ENCODE data around the gene SRD5A3.
A peak's percentile ranks its signal among the peaks of the same experiment; 100 is the strongest.

The SRD5A3 gene

DNA sequence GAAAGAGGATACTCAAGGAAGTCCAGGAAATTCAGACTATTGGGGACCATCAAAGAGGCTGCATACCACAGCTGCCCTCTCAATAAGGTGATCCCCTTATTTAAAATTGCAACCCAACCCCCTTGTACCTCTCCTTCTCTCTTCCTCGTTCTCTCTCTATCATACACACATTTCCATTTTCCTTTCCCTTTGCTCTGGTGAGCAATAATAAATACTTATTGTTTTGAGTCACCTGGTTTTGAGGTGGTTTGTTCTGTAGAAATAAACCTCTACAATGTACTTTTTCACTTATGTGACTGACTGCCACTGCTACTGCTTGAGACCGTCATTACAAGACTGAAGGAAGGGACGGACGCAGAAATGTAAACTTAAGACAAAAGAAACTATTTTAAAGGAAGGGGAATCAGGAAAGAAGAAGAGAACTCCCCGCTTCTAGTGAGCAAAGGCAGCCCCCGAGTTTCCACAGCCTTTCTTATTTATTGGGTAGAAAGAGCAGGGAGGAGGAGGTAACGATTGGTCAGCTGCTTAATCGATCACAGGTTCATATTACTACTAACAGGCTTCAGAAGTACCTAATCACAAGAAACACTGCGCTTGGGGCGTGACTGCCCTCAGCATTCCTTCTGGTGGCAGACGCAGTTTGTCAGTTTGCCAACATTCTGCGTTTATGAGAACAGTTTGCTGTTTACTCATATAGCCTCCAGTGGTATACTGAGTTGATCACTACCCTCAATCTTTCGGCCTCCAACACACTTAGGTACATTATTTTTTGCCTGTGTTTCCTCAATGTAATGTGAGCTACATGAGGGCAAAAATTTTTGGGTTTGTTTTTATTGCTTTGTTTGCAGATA is 32.8 kb downstream of the SRD5A3 start:
- no peak for DNase-seq

DNA sequence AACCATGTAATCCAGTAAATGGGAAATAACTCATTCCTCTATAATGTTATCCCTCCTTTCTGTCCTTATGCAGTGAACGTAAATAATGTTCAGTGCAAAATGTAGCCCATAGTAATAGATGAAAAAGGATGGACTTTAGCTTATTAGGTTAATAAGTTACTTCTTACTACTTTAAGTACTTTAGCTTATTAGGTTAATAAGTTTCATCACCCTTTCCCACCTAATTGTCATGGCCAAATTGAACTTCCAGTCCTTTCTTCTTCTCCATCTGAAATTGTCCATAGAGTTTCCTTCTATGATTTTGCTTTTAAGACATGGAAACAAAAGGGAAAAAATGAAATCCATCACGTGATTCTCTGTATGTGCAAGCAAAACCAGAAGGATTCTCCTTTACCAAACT is 34.5 kb downstream of the SRD5A3 start:
- DNase-seq: no peak

- peak; percentile 17 for DNase-seq
These were observed 35.5 kb downstream of the SRD5A3 start for GRCh38 chr4:55381502-55381901.

- DNase-seq: no peak
These were observed 36.5 kb downstream of the SRD5A3 start for GRCh38 chr4:55382488-55383003.

DNA sequence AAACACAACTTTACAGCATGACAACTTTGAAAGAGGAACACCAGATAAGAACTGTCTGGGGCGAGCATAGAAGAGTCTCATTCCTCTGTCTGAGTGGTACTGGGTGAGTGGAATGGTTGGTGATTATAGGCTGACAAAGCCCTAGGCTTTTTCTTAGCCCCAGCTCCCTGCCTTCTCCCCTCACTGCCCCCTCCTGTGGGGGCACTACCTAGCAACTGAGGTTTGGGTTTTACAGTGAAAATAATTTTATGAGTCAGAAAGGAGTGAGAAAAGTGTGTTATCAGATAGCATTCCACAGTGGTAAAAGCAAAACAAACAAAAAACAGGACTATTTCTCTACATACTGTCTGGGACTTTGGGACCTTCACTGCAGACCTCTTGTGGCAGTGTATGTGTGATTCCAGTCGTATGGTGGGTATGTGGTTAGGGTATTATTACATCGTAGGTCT is 39.2 kb downstream of the SRD5A3 start:
- DNase-seq: no peak

GRCh38 chr4:55386073-55386472 is 40.0 kb downstream of the SRD5A3 start:
- DNase-seq: no peak

- no peak for DNase-seq
These were observed 40.8 kb downstream of the SRD5A3 start for GRCh38 chr4:55386840-55387239.

DNA sequence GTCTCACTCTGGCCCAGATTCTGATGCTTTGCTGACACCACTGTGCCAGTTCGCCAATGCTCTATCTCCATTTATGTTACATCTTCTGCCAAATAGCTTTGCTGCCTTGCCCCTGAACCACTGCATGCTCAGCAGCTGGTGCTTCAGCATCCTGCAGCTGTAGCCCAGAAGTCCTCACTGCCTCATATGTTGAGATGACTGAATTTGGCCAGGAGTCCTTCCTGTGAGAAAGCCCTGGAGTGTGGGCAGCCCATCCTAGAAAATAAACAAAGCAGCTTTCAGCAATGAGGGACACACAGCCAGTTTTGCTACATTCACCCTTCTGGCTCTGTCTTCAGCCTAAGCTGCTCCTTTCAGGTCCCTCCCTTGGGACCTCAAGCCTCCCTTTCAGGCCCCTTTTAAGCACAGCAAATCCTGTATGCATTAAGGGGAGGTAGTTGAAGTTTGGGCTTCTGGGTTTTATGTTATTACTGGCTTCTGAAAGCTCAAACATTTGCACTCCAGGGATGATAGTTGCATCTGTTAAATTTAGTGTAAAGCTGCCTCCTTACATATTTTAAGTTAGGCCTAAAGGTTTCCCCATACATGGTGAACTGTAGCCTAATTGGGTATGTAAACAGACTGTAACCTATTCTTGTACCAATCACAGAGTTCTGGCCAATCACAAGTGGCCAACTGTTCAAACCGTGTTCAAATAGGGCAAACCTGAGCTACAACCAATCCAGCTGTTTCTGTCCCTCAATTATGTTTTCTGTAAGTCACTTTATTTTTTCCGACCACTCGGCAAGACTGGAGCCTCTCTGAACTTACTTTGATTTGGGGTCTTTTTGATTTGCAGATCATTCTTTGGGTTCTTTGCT is 47.6 kb downstream of the SRD5A3 start:
- no peak for DNase-seq

DNA sequence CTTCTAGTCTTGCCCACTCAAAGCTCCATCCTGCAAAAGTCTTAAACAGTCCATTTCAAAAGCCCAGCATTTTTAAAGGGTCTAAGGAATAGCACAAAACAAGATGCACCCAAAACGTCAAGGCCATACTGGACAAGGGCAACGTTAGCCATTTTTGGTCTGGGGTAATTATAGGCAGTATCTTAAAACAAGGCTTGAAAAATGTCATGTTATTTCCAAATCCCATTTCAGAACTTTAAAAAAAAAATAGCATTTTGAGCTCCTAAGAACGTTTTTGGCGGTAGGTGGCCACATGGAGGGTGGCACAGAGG is 49.1 kb downstream of the SRD5A3 start:
- DNase-seq: no peak

- DNase-seq: peak; percentile 32
These were observed 49.7 kb downstream of the SRD5A3 start, which contains the start of gene TMEM165 for GRCh38 chr4:55395529-55396307. Gene TMEM165, plus strand, starts transcription at chr4:55395957. Its CDS starts 233 bp downstream, at chr4:55396190.

- DNase-seq: no peak
These were observed 50.5 kb downstream of the SRD5A3 start for GRCh38 chr4:55396308-55397125.

DNA sequence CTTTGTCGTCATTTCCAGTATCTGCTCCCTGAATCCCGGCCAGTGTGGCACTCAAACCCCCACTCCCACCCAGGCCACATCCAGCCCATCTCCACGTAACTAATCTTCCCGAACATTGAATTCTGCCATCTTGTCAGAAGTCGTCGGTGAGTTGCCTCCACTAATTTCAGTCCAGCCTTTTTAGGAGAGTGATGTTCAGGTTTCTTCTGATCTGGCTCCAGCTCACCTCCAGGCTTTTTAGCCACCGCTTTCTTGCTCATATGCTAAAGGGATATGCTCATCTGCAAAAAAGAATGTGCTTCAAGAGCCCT is 51.0 kb downstream of the SRD5A3 start:
- no peak for DNase-seq

- no peak for DNase-seq
These were observed 51.7 kb downstream of the SRD5A3 start for GRCh38 chr4:55397520-55398321.

- no peak for DNase-seq
These were observed 52.4 kb downstream of the SRD5A3 start for GRCh38 chr4:55398461-55398860.

DNA sequence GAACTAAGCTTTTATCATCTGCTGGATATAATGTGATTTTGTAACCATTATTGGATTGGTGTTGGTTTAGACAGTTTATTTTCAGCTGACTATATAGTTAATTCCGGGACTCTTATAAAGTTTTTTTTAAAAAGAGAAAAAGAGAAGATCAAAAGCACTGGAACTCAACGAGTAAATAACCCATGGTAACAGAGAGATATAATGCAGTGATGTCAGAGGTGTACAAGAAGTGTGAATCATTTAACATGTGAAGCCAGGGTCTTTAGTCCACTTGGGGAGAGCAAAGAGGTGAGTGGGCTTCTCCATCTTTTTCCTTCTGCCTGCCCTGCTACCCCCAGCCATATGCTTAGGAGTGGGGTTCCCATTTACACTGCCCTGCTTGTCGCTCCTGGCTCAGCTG is 52.9 kb downstream of the SRD5A3 start:
- DNase-seq: no peak

- DNase-seq: no peak
These were observed 53.5 kb downstream of the SRD5A3 start for GRCh38 chr4:55399581-55399980.

GRCh38 chr4:55405073-55405472 is 59.0 kb downstream of the SRD5A3 start:
- no peak for DNase-seq

- DNase-seq: no peak
These were observed 60.5 kb downstream of the SRD5A3 start for GRCh38 chr4:55406545-55406944.

GRCh38 chr4:55407119-55407518 is 61.1 kb downstream of the SRD5A3 start:
- DNase-seq: no peak

- no peak for DNase-seq
These were observed 61.7 kb downstream of the SRD5A3 start for GRCh38 chr4:55407764-55408163.

DNA sequence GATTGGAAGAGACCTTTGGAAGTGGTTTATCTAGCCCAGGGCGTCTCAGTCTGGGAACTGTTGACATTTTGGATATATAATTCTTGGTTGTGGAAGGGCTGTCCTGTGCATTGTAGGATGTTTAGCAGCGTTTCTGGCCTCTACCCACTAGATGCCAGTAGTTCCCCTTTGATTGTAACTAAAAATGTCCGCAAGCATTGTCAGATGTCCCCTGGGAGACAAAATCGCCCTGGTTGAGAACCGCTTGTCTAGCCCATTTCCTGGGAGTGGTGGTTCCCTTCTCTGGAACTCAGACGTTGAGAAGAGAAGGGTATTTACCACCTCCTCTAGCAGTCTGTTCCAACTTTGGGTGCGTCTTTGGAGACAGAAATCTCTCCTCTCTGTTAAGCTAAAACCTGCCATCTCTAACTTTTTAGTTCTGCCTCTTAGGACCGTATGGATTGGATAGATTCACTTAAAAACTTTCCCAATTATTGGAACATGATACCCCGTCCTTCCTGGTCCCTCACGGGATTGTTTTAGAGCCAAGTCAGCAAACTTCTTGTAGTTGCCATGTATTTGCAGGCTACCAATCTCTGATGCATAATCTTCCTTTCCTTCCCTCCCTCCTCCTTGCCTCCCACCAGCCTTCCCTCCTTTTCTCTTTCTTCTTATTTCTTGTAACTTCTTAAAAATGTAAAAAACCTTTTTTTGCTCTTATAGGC is 63.6 kb downstream of the SRD5A3 start:
- DNase-seq: peak; percentile 4
